HepG2 (cell line): ENCODE measurements around the gene LMAN1L. TPM values are rescaled to one million over a fixed set of nuclear protein-coding genes. Genes with fewer than 3 reads are reported as not detected.
A peak's percentile ranks its signal among the peaks of the same experiment; 100 is the strongest.

ENCODE experiments used
- CC2D1A ChIP-seq: sonication (generic); formaldehyde crosslinking; IDR thresholded peaks from 2 replicates; pipeline ENCODE4 v1.8.1; 2023; ENCODE audit warnings: mild to moderate bottlenecking, missing genetic modification reagents
- EEA1 ChIP-seq: sonication (generic); formaldehyde crosslinking; IDR thresholded peaks from 2 replicates; pipeline ENCODE4 v1.5.1; 2020; ENCODE audit warnings: mild to moderate bottlenecking, missing genetic modification reagents, borderline replicate concordance
- FOXC1 ChIP-seq: sonication (generic); formaldehyde crosslinking; IDR thresholded peaks from 2 replicates; pipeline ENCODE4 v1.8.0; 2022; ENCODE audit warnings: mild to moderate bottlenecking, missing genetic modification reagents, borderline replicate concordance
- HNRNPUL1 ChIP-seq: fragments of 200-400 bp; formaldehyde crosslinking; IDR thresholded peaks from 2 replicates; pipeline ENCODE4 v1.6.1; 2017; ENCODE audit warnings: low read depth, mild to moderate bottlenecking, low read length, moderate library complexity
- MAFK ChIP-seq, 2 experiments: IDR thresholded peaks in 1 of 2; conservative IDR thresholded peaks in 1 of 2; 2 replicates each; pipeline ENCODE4 v1.6.1; 2011; ENCODE audit warnings: improper control_type of control experiment in 2 of 2, low read length in 2 of 2
- MTF2 ChIP-seq: sonication (generic); formaldehyde crosslinking; IDR thresholded peaks from 2 replicates; pipeline ENCODE4 v1.5.0; 2020; ENCODE audit warnings: missing genetic modification reagents, borderline replicate concordance
- MYNN ChIP-seq: sonication (generic); formaldehyde crosslinking; IDR thresholded peaks from 2 replicates; pipeline ENCODE4 v1.4.0; 2020; ENCODE audit warnings: mild to moderate bottlenecking, low read depth, missing genetic modification reagents
- SIN3B ChIP-seq: fragments of 150-350 bp; IDR thresholded peaks from 2 replicates; pipeline ENCODE4 v1.6.1; 2014; ENCODE audit warnings: low read length
- SMYD3 ChIP-seq: sonication (generic); formaldehyde crosslinking; IDR thresholded peaks from 2 replicates; pipeline ENCODE4 v1.8.1; 2023; ENCODE audit warnings: mild to moderate bottlenecking, missing genetic modification reagents
- SOX5 ChIP-seq: IDR thresholded peaks from 2 replicates; pipeline ENCODE4 v1.6.1; 2016; ENCODE audit warnings: borderline replicate concordance
- ZFP1 ChIP-seq: IDR thresholded peaks from 2 replicates; pipeline ENCODE4 v1.6.1; 2016
- ZFP90 ChIP-seq: sonication (generic); formaldehyde crosslinking; IDR thresholded peaks from 2 replicates; pipeline ENCODE4 v1.8.0; 2022; ENCODE audit warnings: missing genetic modification reagents, mild to moderate bottlenecking, inconsistent platforms, borderline replicate concordance
- ZNF253 ChIP-seq: sonication (generic); formaldehyde crosslinking; IDR thresholded peaks from 2 replicates; pipeline ENCODE4 v1.8.0; 2022; ENCODE audit warnings: mild to moderate bottlenecking, missing genetic modification reagents, borderline replicate concordance
- ZNF263 ChIP-seq: sonication (generic); formaldehyde crosslinking; IDR thresholded peaks from 2 replicates; pipeline ENCODE4 v1.4.0; 2020; ENCODE audit warnings: missing genetic modification reagents
- ZNF430 ChIP-seq: sonication (generic); formaldehyde crosslinking; IDR thresholded peaks from 2 replicates; pipeline ENCODE4 v1.9.0; 2021; ENCODE audit warnings: mild to moderate bottlenecking, missing genetic modification reagents
- ZNF563 ChIP-seq: sonication (generic); formaldehyde crosslinking; IDR thresholded peaks from 2 replicates; pipeline ENCODE4 v1.8.0; 2022; ENCODE audit warnings: mild to moderate bottlenecking, moderate library complexity, missing genetic modification reagents
- ZNF572 ChIP-seq: sonication (generic); formaldehyde crosslinking; IDR thresholded peaks from 2 replicates; pipeline ENCODE4 v1.5.1; 2020; ENCODE audit warnings: mild to moderate bottlenecking, missing genetic modification reagents
- ZNF605 ChIP-seq: sonication (generic); formaldehyde crosslinking; IDR thresholded peaks from 2 replicates; pipeline ENCODE4 v1.8.0; 2022; ENCODE audit warnings: mild to moderate bottlenecking, missing genetic modification reagents
- polyA plus RNA-seq, 8 experiments: library from polyadenylated mRNA; depleted of rRNA in 3 of 8; stranded (reverse) in 7 of 8; unstranded in 1 of 8; fragments of >200 nt; fragmentation: Illumina TruSeq in 4 of 8; extraction: Trizol in 4 of 8; gene quantifications; 2 replicates each; pipeline versions ENCODE4 v1.2.1 to v1.2.3, GENCODE V29; 2011 to 2016; ENCODE audit warnings: low read depth in 4 of 8, missing spikeins in 1 of 8, mixed read lengths in 1 of 8; ENCODE audit not compliant: insufficient read depth in 1 of 8
- total RNA-seq, 5 experiments: library from RNA; depleted of rRNA; stranded (reverse); fragments of >200 nt; fragmentation: Illumina TruSeq; extraction: Trizol; gene quantifications; 2 replicates each; pipeline ENCODE4 v1.2.3, GENCODE V29; 2016; ENCODE audit warnings: low read depth in 1 of 5
- TF ChIP-seq, protein P1 (sequence below): sonication (generic); formaldehyde crosslinking; conservative IDR thresholded peaks from 2 replicates; pipeline ENCODE4 v1.5.0; 2020; ENCODE audit warnings: missing genetic modification reagents
- TF ChIP-seq, protein P2 (sequence below): sonication (generic); formaldehyde crosslinking; IDR thresholded peaks from 2 replicates; pipeline ENCODE4 v1.8.0; 2022; ENCODE audit warnings: mild to moderate bottlenecking, missing genetic modification reagents, moderate library complexity
- TF ChIP-seq, protein P3 (sequence below): IDR thresholded peaks from 2 replicates; pipeline ENCODE4 v1.6.1; 2016
- TF ChIP-seq, protein P4 (sequence below): sonication (generic); formaldehyde crosslinking; IDR thresholded peaks from 2 replicates; pipeline ENCODE4 v1.5.1; 2020; ENCODE audit warnings: mild to moderate bottlenecking, missing genetic modification reagents
- TF ChIP-seq, protein P5 (sequence below): sonication (generic); formaldehyde crosslinking; conservative IDR thresholded peaks from 2 replicates; pipeline ENCODE4 v1.8.1; 2023; ENCODE audit warnings: missing genetic modification reagents

Gene LMAN1L
- total and polyA plus RNA-seq, 2 of the 13 experiments (the other 11 are each of a cell fraction or from before 2014, with no cell fraction given) = not detected

DNA sequence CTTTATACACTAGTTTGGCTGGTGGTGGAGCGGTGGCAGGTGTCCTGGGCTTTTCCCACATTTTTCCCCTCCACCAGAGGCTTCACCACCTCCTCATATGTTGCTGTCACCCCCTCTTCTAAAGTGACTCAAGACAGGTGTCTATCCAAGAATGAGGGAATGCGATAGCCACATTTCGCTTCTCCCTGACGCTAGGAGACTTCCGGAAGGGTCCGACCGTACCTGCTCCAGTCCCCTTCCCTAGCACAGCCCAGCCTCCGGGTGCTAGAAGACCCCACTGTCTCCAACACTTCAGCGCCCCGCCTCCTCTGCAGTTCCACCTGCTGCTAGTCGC is 60.0 kb downstream of the LMAN1L start (continued):
- TF ChIP-seq, protein P1, sequence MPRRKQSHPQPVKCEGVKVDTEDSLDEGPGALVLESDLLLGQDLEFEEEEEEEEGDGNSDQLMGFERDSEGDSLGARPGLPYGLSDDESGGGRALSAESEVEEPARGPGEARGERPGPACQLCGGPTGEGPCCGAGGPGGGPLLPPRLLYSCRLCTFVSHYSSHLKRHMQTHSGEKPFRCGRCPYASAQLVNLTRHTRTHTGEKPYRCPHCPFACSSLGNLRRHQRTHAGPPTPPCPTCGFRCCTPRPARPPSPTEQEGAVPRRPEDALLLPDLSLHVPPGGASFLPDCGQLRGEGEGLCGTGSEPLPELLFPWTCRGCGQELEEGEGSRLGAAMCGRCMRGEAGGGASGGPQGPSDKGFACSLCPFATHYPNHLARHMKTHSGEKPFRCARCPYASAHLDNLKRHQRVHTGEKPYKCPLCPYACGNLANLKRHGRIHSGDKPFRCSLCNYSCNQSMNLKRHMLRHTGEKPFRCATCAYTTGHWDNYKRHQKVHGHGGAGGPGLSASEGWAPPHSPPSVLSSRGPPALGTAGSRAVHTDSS (CRISPR knock-in tag) = no peak
- TF ChIP-seq SIN3B (no peak), ZNF605 (0 out of 2 replicates have a peak, but pooled peaks have one; percentile 22), MAFK (conservative IDR thresholded peaks at IDR 0.05 in 1 of 2, IDR thresholded peaks at IDR 0.05 in 1 of 2; ENCODE audit: low read length in 2 of 2) (no peak), MYNN (CRISPR knock-in tag) (no peak), ZNF572 (CRISPR knock-in tag) (no peak), SMYD3 (CRISPR knock-in tag) (no peak), SOX5 (CRISPR knock-in tag) (0 out of 2 replicates have a peak, but pooled peaks have one; percentile 15), HNRNPUL1 (no peak), FOXC1 (CRISPR knock-in tag) (no peak), ZNF430 (CRISPR knock-in tag) (no peak), CC2D1A (CRISPR knock-in tag) (no peak), ZFP1 (no peak), ZNF253 (no peak), MTF2 (no peak), ZNF563 (CRISPR knock-in tag) (no peak), EEA1 (CRISPR knock-in tag) (peak; percentile 52; the same call in 1 of the 2 replicates), ZFP90 (CRISPR knock-in tag) (no peak), ZNF263 (CRISPR knock-in tag) (no peak)
- TF ChIP-seq, protein P2, sequence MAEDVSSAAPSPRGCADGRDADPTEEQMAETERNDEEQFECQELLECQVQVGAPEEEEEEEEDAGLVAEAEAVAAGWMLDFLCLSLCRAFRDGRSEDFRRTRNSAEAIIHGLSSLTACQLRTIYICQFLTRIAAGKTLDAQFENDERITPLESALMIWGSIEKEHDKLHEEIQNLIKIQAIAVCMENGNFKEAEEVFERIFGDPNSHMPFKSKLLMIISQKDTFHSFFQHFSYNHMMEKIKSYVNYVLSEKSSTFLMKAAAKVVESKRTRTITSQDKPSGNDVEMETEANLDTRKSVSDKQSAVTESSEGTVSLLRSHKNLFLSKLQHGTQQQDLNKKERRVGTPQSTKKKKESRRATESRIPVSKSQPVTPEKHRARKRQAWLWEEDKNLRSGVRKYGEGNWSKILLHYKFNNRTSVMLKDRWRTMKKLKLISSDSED (CRISPR knock-in tag) = no peak
- TF ChIP-seq, protein P3, sequence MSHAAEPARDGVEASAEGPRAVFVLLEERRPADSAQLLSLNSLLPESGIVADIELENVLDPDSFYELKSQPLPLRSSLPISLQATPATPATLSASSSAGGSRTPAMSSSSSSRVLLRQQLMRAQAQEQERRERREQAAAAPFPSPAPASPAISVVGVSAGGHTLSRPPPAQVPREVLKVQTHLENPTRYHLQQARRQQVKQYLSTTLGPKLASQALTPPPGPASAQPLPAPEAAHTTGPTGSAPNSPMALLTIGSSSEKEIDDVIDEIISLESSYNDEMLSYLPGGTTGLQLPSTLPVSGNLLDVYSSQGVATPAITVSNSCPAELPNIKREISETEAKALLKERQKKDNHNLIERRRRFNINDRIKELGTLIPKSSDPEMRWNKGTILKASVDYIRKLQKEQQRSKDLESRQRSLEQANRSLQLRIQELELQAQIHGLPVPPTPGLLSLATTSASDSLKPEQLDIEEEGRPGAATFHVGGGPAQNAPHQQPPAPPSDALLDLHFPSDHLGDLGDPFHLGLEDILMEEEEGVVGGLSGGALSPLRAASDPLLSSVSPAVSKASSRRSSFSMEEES (CRISPR knock-in tag) = no peak
- TF ChIP-seq, protein P4, sequence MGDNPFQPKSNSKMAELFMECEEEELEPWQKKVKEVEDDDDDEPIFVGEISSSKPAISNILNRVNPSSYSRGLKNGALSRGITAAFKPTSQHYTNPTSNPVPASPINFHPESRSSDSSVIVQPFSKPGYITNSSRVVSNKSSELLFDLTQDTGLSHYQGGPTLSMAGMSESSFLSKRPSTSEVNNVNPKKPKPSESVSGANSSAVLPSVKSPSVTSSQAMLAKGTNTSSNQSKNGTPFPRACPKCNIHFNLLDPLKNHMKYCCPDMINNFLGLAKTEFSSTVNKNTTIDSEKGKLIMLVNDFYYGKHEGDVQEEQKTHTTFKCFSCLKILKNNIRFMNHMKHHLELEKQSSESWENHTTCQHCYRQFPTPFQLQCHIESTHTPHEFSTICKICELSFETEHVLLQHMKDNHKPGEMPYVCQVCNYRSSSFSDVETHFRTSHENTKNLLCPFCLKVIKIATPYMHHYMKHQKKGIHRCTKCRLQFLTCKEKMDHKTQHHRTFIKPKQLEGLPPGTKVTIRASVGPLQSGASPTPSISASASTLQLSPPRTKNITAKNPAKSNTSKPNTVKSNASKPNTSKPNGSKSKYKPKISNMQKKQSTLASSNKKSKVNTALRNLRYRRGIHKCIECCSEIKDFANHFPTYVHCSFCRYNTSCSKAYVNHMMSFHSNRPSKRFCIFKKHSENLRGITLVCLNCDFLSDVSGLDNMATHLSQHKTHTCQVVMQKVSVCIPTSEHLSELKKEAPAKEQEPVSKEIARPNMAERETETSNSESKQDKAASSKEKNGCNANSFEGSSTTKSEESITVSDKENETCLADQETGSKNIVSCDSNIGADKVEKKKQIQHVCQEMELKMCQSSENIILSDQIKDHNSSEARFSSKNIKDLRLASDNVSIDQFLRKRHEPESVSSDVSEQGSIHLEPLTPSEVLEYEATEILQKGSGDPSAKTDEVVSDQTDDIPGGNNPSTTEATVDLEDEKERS (CRISPR knock-in tag) = no peak
- TF ChIP-seq, protein P5, sequence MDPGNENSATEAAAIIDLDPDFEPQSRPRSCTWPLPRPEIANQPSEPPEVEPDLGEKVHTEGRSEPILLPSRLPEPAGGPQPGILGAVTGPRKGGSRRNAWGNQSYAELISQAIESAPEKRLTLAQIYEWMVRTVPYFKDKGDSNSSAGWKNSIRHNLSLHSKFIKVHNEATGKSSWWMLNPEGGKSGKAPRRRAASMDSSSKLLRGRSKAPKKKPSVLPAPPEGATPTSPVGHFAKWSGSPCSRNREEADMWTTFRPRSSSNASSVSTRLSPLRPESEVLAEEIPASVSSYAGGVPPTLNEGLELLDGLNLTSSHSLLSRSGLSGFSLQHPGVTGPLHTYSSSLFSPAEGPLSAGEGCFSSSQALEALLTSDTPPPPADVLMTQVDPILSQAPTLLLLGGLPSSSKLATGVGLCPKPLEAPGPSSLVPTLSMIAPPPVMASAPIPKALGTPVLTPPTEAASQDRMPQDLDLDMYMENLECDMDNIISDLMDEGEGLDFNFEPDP (CRISPR knock-in tag) = no peak
